Measurements from ENCODE around the gene MPZL1. TPM values are rescaled to one million over a fixed set of nuclear protein-coding genes. Genes with fewer than 3 reads are reported as not detected.
A peak's percentile ranks its signal among the peaks of the same experiment; 100 is the strongest.

The MPZL1 gene
- total and polyA plus RNA-seq, 2 of the 13 experiments (the other 11 are each of a cell fraction or from before 2014, with no cell fraction given), result 38.0 to 68.7 TPM

GRCh38 chr1:167717351-167717750 is 4.4 kb upstream of the MPZL1 start:
- H3K4me1 ChIP-seq (ENCODE audit: insufficient read depth, low read length), result peaks cover 53% of the 10 kb centered on the region
- H3K4me2 ChIP-seq (ENCODE audit: low read depth, low read length), result peak overlapping the region; percentile 57; the same call in 1 of the 2 replicates
- ChIA-PET POLR2A (no interaction called here), CTCF (ENCODE audit: low intra/inter-chr PET ratio, low total read pairs) (no interaction called here)
- no peaks in the 10 kb centered on the region for H3K36me3 ChIP-seq (replicated peaks in 1 of 2; ENCODE audit: control insufficient read depth in 1 of 2, insufficient read depth in 2 of 2, low read length in 2 of 2)
- peaks cover 2% of the 10 kb centered on the region for H3K79me2 ChIP-seq (ENCODE audit: insufficient read depth, low read length)
- WGBS (ENCODE audit: low lambda C conversion rate), result 59% methylated on average over 3 of the region's 3 CpGs
- TF ChIP-seq ZNF839 (CRISPR knock-in tag; IDR thresholded peaks at IDR 0.05; ENCODE audit: borderline replicate concordance), result no peak
- no peak for TF ChIP-seq NCOA5 (CRISPR knock-in tag; IDR thresholded peaks at IDR 0.05)
- no peak for TF ChIP-seq KLF6 (CRISPR knock-in tag; IDR thresholded peaks at IDR 0.05)
- TF ChIP-seq ZNF33A (CRISPR knock-in tag; IDR thresholded peaks at IDR 0.05; ENCODE audit: borderline replicate concordance), result no peak
- no peak for TF ChIP-seq MAZ (IDR thresholded peaks at IDR 0.05; ENCODE audit: borderline replicate concordance, low read depth, low read length)
- no peak for TF ChIP-seq MAZ (CRISPR knock-in tag; IDR thresholded peaks at IDR 0.05; ENCODE audit: low read depth)
- no peak for TF ChIP-seq KDM3A (CRISPR knock-in tag; IDR thresholded peaks at IDR 0.05; ENCODE audit: low read depth)
- TF ChIP-seq ZNF614 (CRISPR knock-in tag; IDR thresholded peaks at IDR 0.05; ENCODE audit: borderline replicate concordance), result no peak
- TF ChIP-seq, protein P1, sequence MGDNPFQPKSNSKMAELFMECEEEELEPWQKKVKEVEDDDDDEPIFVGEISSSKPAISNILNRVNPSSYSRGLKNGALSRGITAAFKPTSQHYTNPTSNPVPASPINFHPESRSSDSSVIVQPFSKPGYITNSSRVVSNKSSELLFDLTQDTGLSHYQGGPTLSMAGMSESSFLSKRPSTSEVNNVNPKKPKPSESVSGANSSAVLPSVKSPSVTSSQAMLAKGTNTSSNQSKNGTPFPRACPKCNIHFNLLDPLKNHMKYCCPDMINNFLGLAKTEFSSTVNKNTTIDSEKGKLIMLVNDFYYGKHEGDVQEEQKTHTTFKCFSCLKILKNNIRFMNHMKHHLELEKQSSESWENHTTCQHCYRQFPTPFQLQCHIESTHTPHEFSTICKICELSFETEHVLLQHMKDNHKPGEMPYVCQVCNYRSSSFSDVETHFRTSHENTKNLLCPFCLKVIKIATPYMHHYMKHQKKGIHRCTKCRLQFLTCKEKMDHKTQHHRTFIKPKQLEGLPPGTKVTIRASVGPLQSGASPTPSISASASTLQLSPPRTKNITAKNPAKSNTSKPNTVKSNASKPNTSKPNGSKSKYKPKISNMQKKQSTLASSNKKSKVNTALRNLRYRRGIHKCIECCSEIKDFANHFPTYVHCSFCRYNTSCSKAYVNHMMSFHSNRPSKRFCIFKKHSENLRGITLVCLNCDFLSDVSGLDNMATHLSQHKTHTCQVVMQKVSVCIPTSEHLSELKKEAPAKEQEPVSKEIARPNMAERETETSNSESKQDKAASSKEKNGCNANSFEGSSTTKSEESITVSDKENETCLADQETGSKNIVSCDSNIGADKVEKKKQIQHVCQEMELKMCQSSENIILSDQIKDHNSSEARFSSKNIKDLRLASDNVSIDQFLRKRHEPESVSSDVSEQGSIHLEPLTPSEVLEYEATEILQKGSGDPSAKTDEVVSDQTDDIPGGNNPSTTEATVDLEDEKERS (CRISPR knock-in tag; IDR thresholded peaks at IDR 0.05), result no peak
- TF ChIP-seq, protein P2, sequence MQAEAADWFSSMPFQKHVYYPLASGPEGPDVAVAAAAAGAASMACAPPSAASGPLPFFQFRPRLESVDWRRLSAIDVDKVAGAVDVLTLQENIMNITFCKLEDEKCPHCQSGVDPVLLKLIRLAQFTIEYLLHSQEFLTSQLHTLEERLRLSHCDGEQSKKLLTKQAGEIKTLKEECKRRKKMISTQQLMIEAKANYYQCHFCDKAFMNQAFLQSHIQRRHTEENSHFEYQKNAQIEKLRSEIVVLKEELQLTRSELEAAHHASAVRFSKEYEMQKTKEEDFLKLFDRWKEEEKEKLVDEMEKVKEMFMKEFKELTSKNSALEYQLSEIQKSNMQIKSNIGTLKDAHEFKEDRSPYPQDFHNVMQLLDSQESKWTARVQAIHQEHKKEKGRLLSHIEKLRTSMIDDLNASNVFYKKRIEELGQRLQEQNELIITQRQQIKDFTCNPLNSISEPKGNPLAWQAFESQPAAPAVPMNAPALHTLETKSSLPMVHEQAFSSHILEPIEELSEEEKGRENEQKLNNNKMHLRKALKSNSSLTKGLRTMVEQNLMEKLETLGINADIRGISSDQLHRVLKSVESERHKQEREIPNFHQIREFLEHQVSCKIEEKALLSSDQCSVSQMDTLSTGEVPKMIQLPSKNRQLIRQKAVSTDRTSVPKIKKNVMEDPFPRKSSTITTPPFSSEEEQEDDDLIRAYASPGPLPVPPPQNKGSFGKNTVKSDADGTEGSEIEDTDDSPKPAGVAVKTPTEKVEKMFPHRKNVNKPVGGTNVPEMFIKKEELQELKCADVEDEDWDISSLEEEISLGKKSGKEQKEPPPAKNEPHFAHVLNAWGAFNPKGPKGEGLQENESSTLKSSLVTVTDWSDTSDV (CRISPR knock-in tag; IDR thresholded peaks at IDR 0.05), result no peak
- TF ChIP-seq MTA3 (CRISPR knock-in tag; IDR thresholded peaks at IDR 0.05), result no peak
- TF ChIP-seq RFXANK (CRISPR knock-in tag; IDR thresholded peaks at IDR 0.05), result no peak
- TF ChIP-seq, protein P3, sequence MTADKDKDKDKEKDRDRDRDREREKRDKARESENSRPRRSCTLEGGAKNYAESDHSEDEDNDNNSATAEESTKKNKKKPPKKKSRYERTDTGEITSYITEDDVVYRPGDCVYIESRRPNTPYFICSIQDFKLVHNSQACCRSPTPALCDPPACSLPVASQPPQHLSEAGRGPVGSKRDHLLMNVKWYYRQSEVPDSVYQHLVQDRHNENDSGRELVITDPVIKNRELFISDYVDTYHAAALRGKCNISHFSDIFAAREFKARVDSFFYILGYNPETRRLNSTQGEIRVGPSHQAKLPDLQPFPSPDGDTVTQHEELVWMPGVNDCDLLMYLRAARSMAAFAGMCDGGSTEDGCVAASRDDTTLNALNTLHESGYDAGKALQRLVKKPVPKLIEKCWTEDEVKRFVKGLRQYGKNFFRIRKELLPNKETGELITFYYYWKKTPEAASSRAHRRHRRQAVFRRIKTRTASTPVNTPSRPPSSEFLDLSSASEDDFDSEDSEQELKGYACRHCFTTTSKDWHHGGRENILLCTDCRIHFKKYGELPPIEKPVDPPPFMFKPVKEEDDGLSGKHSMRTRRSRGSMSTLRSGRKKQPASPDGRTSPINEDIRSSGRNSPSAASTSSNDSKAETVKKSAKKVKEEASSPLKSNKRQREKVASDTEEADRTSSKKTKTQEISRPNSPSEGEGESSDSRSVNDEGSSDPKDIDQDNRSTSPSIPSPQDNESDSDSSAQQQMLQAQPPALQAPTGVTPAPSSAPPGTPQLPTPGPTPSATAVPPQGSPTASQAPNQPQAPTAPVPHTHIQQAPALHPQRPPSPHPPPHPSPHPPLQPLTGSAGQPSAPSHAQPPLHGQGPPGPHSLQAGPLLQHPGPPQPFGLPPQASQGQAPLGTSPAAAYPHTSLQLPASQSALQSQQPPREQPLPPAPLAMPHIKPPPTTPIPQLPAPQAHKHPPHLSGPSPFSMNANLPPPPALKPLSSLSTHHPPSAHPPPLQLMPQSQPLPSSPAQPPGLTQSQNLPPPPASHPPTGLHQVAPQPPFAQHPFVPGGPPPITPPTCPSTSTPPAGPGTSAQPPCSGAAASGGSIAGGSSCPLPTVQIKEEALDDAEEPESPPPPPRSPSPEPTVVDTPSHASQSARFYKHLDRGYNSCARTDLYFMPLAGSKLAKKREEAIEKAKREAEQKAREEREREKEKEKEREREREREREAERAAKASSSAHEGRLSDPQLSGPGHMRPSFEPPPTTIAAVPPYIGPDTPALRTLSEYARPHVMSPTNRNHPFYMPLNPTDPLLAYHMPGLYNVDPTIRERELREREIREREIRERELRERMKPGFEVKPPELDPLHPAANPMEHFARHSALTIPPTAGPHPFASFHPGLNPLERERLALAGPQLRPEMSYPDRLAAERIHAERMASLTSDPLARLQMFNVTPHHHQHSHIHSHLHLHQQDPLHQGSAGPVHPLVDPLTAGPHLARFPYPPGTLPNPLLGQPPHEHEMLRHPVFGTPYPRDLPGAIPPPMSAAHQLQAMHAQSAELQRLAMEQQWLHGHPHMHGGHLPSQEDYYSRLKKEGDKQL (CRISPR knock-in tag; IDR thresholded peaks at IDR 0.05; ENCODE audit: low read depth), result no peak
- H3K27ac ChIP-seq (ENCODE audit: extremely low read length, insufficient read depth, low read length), result no peak overlapping the region
- in situ Hi-C loops (cut with HindIII; ENCODE audit: extremely low pct_ligation_motif_present, low pct_unique_long_range_greater_than_20kb), result loop anchor here (10.0 kb wide), 1 partner anchor 217 kb away; the partner anchor contains the start of genes DCAF6 and MPC2
- H4K20me1 ChIP-seq (ENCODE audit: insufficient read depth, low read length), result no peaks in the 10 kb centered on the region
- ATAC-seq, result no peak
- BruUV-seq (replicated peaks), result no TSS peak
- intact Hi-C loops (cut with micrococcal nuclease; ENCODE audit: unreplicated experiment), result no loop called here
- peaks cover 0 to 6% of the 10 kb centered on the region in 2 experiments; a peak in 2 of 5 replicates for H3K27me3 ChIP-seq (ENCODE audit: control insufficient read depth in 1 of 2, insufficient read depth in 2 of 2, low read length in 2 of 2)
- FAIRE-seq, result no peak
- H2AFZ ChIP-seq (ENCODE audit: low read length), result no peak overlapping the region
- no peak overlapping the region for H3K9ac ChIP-seq (ENCODE audit: insufficient read depth, low read depth, low read length)
- 0 out of 6 replicates have a peak overlapping the region, but pooled peaks of 1 of the 3 experiments have one; percentile 96 for H3K4me3 ChIP-seq (replicated peaks in 1 of 3; ENCODE audit: insufficient read depth in 1 of 3, low read depth in 2 of 3, low read length in 3 of 3)
- no peak for DNase-seq (ENCODE audit: low spot score)
- no peaks in the 10 kb centered on the region for H3K9me3 ChIP-seq (ENCODE audit: low read length)
